GM23248 (cell line): ENCODE data around the gene TMEM131.

ENCODE experiments used
- EZH2 ChIP-seq: fragments of 200-600 bp; sonication (generic); IDR thresholded peaks from 2 replicates; pipeline ENCODE4 v1.6.1; 2018; ENCODE audit warnings: antibody characterized with exemption, mild to moderate bottlenecking; ENCODE audit not compliant: insufficient read depth, poor library complexity, severe bottlenecking
- EZH2phosphoT487 ChIP-seq: fragments of 200-600 bp; sonication (generic); IDR thresholded peaks from 2 replicates; pipeline ENCODE4 v1.6.1; 2018; ENCODE audit warnings: antibody characterized with exemption, moderate library complexity, mild to moderate bottlenecking, low read depth; ENCODE audit not compliant: insufficient read depth

DNA sequence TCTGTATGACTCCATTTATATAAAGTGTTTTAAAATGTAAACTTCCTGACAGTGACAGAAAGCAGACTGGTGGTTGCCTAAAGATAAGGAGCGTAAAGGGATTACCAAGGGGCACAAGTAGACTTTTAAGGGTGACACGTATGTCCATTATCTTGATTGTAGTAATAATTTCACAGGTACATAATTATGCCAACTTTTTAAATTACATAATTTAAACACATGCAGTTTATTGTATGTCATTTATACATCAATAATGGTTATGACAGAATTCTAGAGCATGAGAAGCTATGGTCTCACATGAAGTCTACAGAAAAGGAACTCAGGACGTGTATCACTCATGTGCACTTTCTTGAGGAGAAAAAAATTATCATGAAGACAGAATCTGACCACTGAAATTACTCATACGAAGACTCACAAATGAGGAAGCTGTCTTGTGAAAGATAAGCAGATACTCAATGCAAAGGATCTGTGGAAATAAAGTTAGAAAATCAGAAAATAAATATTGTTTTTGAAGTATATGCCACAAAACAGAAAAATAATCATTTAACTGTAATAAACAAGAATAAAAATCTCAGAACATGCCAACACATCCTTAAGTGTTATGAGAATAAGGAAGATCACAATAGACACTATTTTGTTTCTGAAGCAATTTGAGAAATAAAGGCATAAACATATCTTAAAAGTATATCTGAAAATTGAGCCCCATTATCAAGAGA lies 84.4 kb downstream of the TMEM131 start:
- TF ChIP-seq EZH2phosphoT487 = no peak
- no peak for TF ChIP-seq EZH2
